ENCODE data around the gene XBP1.
"Not testable (repeated sequence)": the region's sequence is repeated elsewhere in the genome, so short reads cannot be mapped to it uniquely, and the experiment has no call there.

XBP1 gene

DNA sequence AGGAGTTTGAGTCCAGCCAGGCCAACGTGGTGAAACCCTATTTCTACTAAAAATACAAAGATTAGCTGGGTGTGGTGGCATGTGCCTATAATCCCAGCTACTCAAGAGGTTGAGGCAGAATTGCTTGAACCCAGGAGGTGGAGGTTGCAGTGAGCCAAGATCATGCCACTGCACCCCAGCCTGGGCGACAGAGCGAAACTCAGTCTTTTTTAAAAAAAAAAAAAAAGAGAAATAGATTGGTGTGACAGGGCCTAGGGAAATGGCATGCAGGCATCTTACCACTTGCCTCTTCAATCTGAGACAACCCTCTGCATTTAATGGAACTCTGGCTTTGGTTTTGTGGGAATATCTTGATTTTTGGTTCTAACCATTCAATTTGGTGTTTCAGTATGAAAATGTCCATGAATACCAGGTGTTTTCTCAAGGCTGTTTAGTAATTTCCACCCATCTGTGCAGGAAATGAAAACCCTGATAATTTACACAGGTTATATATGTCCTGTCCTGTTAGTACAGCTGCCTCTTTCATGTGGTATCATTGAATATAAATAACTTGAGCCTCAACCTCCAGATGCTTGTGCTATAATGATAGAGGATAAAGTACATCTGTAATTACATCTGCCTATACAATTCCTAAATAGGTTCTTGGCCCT lies 8.4 kb downstream of the XBP1 start:
- no peak for DNase-seq

DNA sequence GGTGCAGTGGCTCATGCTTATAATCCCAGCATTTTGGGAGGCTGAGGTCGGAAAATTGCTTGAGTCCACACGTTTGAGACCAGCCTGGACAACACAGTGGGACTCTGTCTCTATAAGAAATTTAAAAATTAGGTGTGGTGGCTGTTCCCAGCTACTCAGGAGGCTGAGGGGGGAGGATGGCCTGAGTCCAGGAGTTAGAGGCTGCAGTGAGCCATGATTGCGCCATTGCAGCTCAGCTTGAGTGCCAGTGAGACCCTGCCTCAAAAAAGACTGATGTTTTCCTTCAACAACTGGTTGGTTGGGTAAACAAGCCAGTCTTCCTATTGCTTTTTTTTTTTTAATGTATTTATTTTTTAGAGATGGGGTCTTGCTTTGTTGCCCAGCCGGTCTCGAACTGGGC lies 9.2 kb downstream of the XBP1 start:
- no peak for DNase-seq

DNA sequence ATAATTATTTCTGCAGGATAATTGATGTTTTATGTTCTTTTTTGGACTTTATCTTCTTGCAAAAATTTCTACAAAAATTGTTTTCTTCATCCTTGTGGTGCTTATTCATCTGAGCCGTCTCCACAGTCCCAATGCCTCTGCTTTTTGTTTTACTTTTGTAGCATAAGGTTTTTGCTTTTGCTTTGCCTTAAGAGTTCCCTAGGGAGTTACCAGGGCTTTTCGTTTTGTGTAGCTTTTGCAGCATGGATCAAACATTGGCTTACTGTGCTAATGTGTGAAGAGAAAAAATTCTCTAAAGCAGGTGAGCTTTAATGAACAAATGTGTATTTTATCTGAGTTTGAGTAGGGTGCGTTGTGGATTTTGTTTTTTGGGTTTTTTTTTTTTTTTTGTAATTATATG lies 11.8 kb downstream of the XBP1 start:
- DNase-seq, result no peak

DNA sequence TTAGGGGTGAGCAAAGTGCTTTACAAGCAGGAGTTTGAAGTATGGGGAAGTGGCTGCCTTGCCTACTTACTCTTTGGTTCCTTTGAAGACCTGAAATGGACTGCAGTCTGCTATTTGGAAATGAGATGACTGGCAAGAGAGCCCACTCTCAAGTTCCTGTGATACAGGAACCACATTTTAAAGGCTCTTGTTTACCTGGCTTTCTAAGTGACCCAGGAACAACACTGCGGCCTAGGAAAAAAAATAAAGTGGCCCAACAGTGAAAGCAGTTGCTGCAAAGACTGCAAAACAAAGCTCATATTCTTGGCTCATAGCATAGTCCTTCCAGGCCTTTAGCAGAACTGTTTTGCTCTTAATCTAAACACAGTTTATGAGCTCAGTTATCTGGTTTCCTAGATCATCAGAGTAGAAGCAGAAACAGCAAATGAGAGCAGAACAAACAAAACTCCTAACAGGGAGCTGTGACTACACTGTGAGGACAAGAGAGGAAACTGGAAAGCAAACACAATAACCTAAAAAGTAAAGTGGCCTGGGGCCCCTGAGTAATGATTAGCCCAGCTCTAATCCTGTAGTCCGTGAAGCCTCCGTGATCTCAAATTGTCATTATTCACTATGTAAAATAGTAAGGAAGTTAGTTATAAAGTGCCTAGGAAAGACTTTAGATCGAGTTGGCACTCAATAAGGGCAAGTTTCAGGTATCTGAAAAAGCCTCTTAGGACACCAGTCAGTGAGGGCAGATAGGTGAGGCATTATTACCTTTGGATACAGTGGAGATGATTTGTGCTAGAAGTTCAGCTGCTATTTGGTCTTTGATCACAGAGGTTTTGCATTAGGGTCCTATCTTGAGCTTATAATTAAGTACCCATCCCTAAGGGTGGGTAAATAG lies 16.3 kb downstream of the XBP1 start:
- no peak for DNase-seq

DNA sequence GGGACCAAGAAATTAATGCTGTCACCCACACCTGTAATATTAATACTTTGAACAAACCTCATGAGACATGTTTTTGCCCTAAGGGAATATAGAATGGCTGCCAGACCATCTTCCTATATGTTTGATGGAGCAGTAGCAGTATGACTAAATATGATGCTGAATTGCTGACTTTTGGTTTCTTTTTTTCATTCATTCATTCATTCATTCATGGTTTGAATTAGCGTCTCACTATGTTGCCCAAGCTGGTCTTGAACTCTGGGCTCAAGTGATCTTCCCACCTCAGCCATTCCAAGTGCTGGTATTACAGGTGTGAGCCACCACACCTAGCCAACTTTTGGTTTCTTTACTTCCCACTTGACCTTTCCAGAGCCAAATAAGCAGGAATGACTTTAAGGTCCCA lies 20.1 kb downstream of the XBP1 start:
- DNase-seq, result no peak

DNA sequence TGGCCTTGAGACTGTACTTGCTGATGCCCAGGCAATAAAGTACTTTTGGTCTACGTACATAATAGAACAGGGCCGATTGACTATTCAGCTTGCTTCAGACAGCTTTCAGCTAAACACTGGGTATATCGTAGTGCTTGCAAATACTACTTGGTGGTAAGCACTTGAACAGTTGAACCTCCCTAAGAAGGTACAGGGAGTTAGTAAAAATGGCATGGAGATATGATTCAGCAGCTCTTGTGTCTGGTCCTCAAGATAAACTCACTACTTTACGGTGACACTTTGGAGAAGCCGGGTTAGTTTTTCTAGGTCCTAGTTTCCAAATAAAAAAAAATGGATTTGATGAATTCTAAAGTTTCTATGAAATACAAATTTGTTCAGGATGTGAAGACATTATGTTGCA lies 20.5 kb downstream of the XBP1 start:
- DNase-seq, result no peak

DNA sequence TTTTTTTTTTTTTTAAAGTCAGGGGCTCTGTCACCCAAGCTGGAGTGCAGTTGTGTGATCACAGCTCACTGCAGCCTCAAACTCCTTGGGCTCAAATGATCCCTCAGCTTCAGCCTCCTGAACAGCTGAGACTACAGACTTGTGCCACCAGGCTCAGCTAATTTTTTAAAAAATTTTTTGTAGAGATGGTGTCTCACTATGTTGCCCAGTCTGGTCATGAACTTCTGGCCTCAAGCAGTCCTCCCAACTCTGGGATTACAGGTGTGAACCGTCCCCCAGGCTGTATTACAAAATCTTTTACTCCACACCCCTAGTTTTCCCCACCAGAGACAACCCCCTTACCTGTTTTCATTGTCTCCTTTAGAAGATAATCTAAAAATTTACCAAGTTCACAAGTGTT lies 26.0 kb downstream of the XBP1 start:
- DNase-seq, result no peak

DNA sequence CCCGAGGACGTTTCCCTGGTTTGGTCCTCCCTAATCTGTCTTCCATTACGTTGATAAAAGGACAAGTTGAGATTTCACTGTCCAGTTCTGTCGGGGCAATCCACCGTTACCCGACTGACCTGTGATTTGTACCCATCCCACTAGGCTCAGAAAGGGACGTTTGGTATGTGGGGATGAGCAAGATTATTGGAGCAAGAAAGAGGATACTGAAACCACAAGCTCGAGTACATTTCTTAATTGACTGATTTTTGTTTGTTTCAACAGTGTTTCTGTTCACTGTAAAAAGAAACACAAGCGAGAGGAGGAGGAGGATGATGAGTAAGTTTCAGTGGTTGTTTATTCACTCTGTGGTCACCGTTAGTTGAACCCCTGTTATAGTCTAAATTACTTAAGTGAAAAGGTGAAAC lies 26.9 kb downstream of the XBP1 start:
- no peak for DNase-seq

DNA sequence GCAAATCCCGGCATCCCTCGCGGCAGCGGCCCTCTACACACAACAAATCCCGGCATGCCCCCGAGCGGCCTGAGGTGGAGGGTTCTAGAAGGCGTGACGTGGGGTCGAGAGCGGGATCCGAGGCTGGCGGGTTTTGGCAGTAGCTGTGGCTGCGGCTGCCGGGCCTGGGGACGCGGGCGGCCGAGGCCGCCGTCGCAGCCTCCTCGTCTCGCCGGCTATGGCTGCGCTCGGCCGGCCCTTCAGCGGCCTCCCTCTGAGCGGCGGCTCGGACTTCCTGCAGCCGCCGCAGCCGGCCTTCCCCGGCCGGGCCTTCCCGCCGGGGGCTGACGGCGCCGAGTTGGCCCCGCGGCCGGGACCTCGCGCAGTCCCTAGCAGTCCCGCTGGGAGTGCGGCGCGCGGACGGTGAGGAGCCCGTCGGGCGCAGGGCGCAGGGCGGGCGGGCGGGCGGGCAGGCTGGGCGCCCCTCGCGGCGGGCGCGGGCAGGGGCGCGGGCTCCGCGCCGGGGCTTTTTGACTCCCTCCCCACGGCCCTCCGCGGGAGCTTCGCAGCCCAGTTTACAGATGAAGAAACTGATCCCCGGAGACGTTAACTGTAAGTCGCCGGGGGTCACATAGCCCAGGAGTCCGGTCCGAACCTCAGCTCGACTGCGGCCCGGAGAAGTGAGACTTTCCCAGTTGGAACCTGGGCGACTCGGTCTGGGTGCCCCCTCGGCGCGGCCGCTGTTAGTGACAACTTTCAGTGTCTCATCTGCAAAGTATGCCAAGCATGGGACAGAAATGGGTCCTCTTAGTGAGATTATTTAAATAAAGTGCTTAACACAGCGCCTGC lies 27.5 kb downstream of the XBP1 start, which contains the start of gene CCDC117:
Gene CCDC117, plus strand, starts transcription at position 63 of the 828 bp plus-strand sequence. Its CDS starts 155 bp downstream, at position 218.
- peak; percentile 79 to 95 for DNase-seq

DNA sequence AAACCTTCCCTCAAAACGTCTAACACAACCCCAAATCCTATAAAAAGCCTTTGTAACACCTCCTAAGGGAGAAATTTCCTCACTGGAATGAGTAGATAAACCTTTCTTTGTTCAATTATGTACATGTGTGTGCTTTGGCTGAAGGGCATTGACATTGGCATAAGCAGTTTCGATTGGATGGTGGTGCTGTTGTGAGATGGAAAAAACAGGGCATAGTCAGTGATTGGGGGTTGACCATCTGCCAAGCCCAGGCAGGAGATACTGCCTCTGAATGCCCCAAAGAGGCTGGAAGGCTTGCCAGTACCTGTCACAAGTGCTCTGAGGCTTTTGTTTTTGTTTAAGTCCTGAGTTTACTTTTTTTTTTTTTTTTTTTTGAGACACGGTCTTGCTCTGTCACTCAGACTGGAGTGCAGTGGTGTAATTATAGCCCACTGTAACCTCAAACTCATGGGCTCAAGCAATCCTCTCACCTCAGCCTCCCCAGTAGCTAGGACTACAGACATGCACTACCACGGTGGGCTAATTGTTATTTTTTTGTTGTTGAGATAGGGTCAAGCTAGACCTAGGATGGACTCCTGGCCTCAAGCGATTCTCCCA lies 29.1 kb downstream of the XBP1 start:
- DNase-seq, result no peak

DNA sequence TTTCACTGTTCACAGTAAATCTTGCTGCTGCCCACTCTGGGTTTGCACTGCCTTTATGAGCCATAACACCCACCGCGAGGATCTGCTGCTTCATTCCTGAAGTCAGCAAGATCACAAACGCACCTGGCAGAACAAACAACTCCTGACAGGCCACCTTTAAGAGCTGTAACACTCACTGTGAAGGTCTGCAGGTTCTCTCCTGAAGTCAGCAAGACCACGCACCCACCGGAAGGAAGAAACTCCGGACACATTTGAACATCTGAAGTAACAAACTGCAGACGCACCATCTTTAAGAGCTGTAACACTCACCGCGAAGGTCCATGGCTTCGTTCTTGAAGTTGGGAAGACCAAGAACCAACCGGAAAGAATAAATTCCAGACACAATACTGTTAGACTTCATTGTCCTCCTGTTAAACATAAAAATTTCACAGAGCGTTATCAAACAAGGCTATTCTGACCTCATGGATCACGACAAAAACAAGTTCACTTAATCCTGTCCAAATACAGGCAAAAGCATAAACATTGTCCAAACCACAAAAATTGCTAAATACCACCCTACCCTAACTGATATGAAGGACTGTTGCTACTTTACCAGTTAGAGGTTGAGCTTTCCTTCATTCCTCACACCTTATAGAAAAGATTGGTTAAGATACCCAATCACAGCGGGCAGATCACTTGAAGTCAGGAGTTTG lies 30.8 kb downstream of the XBP1 start:
- no peak for DNase-seq

DNA sequence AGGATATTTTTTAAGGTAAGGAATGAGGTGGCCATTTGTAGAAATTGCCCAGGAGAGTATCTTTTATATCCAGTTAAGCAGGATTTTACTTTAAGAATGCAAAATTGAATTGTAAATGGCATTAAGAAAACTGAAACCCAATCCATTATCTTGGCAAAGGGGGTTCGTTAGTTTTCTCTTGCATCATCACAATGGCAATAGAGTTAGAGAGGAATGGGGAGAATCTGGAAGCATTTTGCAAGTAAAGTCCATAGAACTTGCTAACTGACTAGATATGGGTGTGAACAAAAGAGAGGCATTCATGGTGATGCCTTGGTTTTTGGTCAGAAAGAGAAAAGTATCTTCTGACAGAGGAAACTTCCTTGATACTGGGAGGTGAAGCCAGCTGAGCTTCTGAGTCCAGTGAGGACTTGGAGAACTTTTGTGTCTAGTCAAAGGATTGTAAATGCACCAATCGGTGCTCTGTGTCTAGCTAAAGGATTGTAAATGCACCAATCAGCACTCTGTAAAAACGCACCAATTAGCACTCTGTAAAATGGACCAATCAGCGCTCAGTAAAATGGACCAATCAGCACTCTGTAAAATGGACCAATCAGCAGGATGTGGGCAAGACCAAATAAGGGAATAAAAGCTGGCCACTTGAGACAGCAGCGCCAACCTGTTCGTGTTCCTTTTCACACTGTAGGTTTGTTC lies 31.5 kb downstream of the XBP1 start:
- DNase-seq, result no peak

DNA sequence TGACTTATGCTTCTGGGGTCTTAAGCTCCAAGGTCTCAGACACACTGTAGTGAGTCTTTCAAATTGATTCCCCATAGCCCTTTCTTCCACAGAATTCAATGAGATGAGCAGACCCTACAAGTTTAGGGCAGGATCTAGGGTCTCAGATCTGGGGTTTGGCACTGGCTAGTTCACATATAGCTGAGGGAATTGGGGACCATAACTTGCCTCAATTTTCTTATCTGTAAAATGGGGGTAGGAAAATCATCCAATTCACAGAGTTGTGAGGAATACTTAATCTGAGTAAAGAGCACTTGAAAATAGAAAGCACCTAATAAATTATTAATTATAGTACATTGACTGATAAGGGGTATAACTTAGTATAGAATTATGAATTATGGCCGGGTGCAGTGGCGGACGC lies 33.7 kb downstream of the XBP1 start:
- DNase-seq, result no peak

DNA sequence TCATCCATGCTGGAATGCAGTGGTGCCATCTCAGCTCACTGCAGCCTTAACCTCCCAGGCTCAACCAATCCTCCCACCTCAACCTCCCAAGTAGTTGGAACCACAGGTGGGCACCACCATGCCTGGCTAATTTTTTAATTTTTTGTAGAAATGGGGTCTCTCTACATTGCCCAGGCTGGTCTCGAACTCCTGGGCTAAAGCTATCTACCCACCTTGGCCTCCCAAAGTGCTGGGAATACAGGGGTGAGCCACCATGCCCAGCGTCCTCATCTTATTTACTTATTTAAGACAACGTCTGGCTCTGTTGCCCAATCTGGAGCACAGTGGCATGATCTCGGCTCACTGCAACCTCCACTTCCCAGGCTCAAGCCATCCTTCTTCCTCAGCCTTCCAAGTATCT lies 38.4 kb downstream of the XBP1 start:
- DNase-seq, result not testable (repeated sequence)

DNA sequence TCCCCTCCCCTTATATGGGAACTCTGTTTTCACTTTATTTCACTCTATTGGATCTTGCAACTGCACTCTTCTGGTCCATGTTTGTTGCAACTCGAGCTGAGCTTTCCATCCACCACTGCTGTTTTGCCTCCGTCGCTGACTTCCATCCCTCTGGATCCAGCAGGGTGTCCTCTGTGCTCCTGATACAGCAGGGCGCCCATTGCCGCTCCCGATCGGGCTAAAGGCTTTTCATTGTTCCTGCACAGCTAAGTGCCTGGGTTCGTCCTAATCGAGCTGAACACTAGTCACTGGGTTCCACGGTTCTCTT lies 39.0 kb downstream of the XBP1 start:
- DNase-seq, result no peak

DNA sequence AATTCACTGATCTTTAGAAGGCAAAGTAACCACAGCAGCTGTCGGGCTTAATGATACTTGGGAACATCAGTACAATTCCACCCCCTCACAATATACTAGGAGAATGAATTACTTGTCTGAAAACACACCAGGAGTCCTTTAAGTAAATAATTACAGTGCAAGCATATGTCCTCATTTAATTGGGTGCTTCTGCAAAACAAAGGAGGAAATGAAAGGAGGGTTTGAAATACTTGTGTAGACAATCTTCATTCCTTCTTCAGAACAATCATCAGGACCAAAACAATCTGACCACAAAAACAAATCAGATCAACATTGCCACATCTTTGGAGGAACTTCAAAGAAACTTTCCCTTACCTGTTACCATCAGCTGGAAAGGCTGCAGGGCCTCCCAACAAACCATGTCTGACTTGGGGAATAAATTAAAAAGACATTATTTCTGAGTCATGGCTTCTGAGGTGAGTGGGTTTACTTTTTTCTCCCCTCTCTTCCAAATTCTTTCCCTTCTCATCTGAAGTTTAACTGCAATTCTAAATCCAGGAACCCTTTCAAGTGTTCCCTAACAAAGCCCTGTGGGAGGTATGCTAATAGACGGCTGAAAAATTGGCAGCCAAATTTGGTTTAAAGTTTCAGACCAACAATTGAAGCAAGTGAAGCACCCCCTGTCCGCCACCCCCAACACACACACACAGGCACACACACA lies 40.4 kb downstream of the XBP1 start:
- DNase-seq, result no peak

DNA sequence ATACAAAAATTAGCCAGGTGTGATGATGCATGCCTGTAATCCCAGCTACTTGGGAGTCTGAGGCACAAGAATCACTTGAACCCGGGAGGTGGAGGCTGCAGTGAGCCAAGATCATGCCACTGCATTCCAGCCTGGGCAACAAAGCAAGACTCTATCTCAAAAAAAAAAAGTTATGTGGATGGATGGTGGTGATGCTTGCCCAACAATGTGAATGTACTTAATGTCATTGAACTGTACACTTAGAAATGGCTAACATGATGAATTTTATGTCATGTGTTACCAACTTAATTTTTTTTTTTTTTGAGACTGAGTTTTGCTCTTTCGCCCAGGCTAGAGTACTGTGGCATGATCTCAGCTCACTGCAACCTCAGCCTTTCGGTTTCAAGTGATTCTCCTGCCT lies 45.9 kb downstream of the XBP1 start:
- not testable (repeated sequence) for DNase-seq

DNA sequence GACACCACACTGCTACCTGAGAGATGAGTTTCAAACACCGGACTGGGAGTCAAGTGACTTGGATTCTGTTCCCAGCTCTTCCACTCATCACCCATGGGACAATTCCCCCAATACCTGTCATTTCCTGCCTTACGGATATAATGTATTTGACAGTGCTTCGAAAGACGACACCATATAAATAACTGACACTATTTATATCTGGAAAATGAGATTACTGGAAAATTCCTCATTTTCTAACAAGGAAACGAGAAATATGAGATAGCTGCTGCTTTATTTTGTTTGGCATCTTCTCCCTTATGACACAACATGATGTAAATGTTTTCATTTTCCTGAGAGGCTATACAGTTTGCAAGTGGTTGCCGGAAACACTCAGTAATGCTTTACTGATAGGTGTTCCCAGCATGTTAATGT lies 49.9 kb downstream of the XBP1 start:
- no peak for DNase-seq
